Dermis microvascular lymphatic vessel endothelial cell (primary cell): ENCODE data around the gene GRM8. TPM values are rescaled to one million over a fixed set of nuclear protein-coding genes. Genes with fewer than 3 reads are reported as not detected.

ENCODE experiments used
- DNase-seq, 2 donors: peaks; one replicate each; pipeline versions ENCODE4 v3.0.0 to v3.0.0-alpha.2; 2010; ENCODE audit warnings: low read depth in 2 of 2
- total RNA-seq: library from RNA; depleted of rRNA; stranded (reverse); fragments of >200 nt; gene quantifications from 2 replicates; pipeline ENCODE4 v1.2.1, GENCODE V29; 2014

GRM8 gene
- total RNA-seq, 1 donor from 2014 or later, result not detected

DNA sequence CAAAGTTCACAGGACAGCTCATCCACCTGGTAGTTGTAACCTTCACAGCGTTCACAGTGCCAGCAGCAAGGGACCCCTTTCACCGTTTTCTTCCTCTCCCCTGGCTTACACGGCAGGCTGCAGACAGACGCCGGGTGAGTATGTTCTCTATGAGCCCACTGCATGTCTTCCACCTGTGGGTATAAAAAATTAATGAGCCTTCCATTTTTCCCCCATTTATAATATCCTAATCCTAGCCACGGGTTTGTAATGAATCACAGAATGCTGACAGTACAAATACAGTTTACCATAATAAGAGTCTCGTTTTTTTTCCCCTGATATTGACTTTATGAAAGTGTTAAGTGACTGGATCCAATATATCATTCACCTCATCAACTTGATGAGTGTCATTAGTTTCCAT lies 719.0 kb downstream of the GRM8 start:
- no peak for DNase-seq

DNA sequence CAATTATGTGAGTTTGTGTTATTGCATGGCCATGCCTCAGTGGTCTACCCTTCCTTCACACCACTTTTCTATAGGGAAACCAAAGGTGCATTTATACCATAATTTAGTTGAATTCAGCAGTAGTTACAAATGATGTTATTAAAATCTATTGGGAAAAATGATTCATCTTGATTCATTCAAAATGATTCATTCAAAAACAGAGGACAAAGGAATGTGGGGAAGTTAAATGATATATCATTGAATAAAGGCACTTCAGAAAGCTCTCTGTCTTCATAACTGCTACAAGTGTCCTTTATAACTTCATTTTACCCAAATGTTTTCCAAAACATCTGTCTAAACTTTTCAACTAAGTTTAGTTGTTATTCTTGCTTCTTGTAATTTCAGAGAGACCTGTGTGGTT lies 722.9 kb downstream of the GRM8 start:
- no peak for DNase-seq

DNA sequence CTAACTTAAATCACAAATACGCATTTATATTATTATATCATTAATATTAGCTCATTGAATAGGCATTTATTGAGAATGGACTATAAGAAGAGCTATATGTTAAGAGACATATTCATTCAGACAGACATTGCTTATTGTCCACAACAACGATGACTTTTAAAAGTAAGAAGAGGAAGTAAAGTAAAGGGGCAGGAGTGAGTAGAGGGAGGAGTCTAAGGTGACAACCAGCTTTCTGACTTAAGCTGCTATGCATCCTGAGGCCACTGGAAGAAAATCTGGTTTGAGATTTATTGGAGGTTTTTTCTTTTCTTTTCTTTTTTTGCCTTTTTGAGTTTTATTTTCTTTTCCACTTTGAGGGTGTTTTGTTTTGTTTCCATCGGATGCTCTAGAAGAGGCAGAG lies 723.5 kb downstream of the GRM8 start:
- no peak for DNase-seq

DNA sequence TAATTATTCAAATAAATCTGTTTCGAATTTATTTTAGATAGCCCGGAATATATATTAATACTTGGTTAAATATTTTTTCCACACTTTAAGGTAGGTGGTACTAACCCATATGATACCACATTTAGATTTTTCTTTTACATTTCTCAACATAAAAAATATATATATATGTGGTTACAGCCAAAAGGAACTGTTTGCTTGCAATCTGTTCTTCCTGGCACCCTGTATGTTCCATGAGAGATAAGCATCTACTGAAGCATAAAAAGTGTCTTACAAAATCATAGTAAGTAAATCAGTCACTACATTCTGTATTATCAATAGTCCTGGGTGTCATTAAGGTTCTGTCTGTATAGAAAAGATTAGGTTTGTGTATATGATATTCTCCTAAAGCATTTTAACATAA lies 726.8 kb downstream of the GRM8 start:
- no peak for DNase-seq

DNA sequence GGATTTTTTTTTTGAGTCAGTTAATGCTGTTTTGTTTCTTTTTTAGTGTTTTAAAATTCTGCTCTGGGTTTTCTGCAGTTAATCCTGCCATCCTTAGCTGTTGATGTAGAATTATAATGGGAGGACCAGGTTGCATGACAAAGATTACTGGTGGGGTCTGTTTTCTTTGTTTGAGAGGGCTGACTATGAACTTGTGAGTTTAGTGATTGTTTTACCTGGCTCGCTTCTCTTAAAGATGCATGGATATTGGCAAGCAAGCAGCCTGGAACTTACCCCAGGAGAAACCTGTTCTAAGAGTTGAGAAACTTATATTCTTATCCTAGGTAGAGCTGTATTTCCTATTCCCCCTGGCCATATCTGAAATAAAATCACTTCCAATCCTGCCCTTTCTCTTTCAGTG lies 727.8 kb downstream of the GRM8 start:
- no peak for DNase-seq

DNA sequence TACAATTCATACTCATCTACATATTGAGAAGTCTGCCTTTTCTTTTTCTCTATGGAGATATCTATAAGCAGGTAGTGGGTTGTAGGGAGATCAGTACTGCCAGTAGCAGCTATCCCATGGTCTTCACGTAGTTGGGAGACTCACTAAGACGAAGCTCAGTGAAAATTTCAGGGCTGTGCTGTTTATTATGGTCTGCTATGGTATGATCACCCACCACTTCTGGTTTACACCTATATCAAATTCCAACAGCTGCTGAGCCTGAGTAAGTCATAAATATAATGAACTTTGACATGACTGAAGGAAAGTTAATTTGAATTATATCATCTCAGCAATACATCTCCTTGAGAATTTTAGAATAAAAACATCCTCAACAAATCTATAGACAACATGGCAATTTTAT lies 741.7 kb downstream of the GRM8 start:
- DNase-seq, result no peak

DNA sequence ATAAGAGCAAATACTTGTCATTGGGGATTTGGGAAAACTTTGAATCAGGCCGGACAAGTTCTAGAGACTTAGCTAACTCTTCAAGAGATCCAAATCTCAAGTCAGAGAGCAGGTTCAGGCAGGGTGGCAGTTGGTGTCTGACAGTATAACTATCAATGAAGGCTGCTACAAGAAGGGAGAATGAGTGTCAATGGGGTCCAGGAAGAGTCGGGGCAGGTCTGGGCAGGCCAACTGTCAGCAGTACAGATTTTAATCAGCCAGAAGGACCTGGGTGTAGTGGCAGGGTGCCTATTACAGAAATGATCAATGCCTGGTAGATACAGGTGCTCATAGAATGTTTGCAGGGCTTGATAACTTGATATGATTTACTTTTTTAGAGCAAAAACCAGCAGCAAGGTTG lies 751.1 kb downstream of the GRM8 start:
- no peak for DNase-seq

DNA sequence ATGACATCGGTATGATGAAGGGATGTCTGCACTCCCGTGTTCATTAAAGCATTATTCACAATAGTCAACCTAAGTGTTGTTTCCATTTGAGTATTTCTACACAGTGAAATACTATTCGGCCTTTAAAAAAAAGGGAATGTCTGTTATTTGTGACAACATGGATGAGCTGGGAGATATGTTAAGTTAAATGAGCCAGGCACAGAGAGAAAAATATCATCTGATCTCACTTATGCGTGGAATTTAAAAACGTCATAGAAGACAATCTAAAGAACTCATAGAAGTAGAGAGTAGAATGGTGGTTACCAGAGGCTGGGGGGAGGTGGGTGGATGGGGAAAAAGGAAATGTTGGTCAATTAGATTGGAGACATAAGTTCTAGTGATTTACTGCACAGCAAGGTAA lies 753.3 kb downstream of the GRM8 start:
- no peak for DNase-seq

DNA sequence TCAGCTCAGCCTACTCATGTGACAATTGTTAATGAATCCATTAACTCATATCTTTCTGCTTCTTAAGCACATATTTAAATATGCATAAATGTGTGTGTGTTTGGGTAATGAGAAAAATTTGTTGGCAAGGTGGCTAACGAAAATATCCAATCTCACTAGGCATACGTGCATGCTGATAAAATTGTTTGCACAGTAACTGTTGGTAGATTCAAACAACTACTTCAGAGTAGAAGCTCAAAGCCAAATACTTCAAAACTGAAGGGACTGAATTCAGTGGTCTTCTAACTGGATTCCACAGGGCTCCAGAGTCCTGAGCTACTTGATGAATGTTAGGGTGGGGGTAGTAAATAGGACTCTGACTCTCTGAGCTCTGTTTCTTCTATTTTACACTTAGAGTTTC lies 757.0 kb downstream of the GRM8 start:
- no peak for DNase-seq

DNA sequence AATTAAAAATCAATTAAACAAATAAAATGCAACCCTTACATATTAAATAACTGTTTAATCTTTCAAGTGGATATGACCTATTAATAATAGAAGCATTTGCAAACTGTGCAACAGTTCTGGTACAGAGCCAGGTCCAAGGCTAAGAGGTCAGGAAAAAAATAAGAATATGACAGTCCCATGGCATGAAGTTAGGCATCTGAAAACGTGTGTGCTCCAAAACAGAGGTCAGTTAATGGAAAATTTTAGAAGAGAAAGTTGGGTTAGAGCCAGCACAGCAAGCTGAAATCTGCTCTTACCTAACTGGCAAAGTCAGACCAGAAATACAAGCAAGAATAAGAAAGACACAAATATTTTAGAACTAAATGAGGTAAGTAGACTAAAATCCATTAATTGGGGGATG lies 757.7 kb downstream of the GRM8 start:
- DNase-seq, result peak in 1 of 2 donors; percentile 22

DNA sequence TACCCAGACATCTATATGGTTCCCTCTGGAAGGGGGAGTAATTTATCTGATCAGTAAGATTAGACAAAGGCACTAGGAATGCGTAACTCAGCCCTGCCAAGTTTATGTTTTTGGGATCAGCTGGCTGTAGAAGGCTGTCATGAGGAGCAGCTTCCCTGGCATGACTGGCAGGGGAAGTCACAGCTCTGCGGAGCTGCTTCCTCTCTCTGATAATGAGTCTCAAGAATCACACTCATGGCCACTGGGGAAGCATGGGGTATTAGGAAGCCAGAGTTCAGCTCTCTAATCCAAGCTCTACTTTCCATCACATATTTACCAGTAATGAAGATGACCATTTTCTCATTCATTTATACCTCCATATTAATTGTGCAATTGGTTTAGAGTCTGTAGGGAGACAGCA lies 758.9 kb downstream of the GRM8 start:
- DNase-seq, result no peak

DNA sequence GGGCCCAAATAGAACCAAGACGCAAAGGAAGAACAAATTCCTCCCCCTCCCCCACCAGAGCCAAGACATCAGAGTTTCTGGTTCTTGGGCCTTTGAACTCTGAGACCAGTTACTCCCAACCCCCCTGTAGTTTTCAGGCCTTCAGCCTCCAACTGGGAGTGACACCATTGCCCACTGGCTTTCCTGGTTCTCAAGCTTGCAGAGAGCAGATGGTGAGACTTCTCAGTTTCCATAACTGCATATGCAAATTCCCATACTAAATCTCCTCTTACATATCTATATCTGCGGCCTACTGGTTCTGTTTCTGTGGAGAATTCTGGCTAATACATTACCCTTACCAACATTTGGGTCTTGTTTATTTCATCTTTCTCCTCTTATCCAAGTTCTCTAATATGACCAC lies 762.9 kb downstream of the GRM8 start:
- DNase-seq, result no peak

DNA sequence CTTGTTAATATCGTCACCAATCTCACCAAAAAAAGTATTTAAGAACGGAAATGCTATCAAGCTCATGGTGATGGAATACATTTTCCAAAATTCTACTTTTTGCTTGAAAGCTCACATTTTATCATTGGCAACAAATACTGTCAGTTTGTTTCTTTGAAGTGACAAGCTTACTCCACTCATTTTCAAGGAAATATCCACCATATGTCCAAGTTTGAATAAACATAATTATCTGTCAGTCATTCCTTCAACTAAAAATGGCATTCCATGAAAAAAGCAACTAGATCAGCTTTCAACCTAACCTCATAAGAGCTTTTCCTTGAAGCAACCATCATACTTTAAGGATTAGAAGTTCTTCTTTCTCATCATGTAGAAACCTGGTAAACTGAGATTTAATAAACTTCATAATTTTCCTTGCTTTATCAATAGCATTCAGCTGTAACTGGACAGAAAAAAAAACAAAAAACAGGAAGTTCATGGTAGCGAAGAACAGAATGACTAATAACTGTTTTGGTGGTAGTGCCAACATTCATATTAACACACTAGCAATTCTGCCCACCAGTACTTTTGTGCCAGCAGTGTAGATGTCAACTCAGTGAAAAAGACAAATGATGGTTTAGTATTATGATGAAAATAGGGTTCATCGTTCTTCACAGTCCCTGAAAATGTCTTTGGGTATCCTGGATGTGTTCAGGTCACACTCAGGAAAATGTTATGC lies 764.9 kb downstream of the GRM8 start:
- DNase-seq, result no peak

DNA sequence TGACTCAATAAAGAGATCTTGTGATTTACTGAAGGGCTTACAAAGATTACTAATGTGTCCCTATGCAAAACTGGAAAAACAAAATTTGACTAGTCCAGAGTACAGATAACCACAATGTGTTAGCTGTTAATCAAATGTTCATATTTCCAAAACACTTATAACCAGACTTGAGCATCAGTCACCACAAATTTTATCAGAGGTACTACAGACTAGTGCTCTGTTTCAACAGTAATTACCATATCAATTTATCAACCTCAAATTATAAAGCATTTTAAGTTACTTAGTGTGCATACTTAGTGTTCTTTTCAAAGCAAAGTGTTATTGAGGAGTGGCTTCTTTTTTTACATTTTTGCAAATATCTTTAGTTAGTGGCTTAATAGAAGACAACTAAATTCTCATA lies 765.9 kb downstream of the GRM8 start:
- DNase-seq, result no peak

DNA sequence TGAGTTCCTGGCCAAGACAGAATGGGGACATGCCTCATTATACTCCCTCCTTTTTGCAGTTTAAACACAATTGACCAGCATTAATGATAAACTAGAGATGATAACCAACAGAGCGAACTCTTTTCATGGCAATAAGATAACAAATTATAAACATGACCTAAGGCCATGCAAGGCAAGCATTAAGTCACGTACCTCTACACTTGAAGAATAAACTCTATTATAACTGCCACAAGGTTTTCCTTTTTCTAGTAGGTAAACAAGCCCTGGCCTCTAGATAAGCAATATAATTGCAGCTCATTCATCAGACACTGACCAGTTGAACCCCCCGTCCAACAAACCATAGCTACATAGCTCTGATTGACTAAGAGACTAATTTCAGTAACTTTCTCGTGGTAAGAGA lies 767.0 kb downstream of the GRM8 start:
- DNase-seq, result no peak

DNA sequence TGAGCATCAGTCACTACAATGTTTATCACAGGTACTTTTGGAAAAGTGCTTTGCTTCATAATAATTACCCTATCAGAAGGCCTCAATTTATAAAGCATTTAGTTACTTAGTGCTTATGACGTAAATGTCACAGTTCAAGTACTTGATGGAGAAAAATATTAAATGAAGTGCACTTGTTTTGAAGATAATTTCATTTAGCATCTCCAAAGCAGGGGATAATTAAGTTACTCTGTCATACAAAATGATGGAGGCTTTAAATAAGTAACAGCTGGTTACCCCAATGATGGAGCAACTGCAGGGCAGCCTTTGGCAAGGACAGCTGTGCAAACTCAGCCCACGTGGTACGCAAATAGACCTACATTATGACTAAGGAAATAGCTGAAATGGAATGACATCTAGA lies 768.8 kb downstream of the GRM8 start:
- no peak for DNase-seq

DNA sequence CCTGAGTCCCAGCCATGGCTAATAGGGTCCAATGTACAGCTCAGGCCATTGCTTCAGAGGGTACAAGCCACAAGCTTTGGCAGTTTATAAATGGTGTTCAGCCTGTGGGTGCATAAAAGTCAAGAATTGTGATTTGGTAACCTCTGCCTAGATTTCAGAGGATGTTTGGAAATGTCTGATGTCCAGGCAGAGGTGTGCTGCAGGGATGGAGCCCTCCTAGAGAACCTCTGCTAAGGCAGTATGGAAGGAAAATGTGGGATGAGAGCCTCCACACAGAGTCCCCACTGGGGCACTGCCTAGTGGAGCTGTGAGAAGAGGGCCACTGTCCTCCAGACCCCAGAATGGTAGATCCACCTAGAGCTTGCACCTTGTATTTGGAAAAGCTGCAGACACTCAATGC lies 779.9 kb downstream of the GRM8 start:
- no peak for DNase-seq

DNA sequence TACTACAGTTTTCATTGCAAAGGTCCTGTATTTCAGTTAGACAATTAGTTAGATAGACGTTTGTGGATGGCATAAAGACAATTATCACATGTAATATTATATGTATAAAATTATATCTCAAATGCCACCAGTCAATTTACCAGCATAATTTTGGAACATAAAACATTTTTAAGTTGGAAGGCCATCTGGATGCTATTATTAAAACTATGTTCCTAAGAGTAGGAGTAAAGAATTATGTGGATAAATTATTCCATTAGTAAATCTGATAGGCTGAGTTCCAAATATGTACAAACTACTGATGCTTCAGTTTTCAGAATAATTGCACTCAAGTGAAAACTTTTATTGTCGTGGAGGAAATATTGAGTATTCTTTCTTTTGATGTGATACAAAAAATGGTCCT lies 790.3 kb downstream of the GRM8 start:
- DNase-seq, result no peak

DNA sequence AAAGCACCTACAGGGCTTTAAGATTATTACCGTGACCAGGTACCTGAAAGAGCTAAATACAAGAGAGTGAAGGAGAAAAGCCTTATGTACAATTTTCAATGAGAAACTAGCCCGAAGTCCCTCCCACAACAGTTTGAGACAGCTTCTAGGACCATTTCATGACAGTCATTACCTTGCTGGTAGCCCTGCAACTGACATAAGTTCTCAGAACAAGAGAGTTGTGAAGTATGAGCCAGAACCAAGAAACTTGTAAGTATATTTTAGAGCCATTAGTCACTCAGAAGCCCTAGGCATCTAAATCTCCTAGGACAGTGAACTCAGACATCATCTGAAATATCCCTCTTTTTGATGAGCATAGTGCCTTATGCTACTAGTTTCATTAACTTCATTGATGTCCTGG lies 792.1 kb downstream of the GRM8 start:
- no peak for DNase-seq

DNA sequence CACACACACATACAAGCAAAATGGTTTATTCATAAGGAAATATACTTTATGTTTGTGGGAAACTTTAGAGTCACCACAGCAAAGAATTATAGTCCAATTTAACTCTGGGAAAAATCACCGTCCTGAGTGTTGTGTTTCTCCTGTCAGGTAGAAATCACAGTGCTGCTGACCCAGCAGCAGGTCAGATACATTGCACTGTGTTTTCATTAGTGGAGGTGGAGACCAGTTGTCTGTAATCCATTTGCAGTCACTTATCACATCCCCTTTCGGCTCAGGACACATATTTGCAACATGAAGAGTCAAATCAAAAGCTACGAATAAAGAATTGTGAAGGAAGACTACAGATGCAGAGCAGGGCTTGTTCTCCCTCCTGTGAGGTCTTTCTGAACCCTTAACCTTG lies 799.6 kb downstream of the GRM8 start:
- no peak for DNase-seq

DNA sequence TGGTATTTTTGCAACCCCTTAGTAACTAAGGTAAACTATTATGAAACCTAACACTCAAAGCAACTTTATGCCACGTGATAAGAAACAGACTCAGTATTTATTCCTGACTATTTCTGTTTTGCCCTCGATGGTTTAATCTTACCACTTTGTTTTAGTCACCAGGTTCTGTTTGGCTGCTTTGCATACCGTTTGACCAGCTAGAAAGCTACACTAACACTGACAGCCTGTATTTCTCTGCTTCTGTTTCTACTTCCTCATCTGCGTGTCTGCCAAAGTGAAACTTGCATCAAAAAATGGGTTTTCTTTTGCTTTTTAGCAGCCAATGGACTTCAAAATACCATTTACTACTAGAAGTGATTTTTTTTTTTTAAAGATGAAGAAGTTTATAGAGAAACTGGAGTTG lies 802.5 kb downstream of the GRM8 start:
- DNase-seq, result no peak

DNA sequence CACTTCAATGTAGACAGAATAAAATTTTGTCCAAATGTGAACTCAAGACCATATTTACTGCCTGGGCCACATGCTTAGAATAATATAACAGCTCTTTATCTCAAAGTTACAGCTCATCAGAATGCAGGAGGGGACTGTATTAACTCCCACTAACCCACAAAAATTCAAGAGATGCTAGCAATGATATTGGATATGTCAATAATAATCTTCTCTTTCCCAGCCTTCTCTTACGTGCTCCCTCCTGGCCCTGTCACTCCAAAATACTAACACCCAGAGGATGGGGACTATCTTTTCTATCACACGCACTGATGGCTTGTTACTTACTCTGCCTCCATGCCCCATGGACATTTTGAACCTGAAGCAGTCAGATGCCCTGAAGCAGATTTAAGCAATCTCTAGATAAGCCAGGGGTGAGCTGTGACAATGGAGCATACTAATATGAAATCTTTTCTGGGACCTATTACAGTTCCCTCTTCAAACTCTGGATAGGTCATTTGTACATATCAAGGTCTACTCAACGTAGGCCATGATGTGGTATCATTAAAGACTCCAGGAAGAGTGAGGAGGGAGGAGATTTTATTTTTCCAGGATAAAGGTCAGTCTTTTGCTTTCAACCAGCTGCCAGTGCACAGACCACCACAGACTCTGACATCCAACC lies 803.0 kb downstream of the GRM8 start:
- no peak for DNase-seq

DNA sequence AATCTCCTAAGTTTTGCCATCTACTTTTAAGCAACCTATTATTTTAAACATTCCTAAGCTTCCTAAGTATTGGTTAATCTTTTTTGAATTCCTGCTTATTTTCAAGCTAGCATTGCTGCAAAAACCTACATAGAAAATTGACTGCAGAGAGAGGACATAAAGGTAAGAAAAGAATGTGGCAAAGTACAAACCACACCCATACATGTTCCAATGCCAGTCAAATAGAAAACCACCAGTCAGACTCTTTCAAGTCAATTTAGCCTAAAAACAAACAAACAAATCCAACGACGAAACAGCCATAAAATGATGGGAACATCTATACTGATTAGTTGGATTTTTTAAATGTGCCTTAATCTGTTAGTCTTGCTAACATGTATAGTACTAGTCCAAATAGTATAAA lies 804.8 kb downstream of the GRM8 start:
- no peak for DNase-seq

DNA sequence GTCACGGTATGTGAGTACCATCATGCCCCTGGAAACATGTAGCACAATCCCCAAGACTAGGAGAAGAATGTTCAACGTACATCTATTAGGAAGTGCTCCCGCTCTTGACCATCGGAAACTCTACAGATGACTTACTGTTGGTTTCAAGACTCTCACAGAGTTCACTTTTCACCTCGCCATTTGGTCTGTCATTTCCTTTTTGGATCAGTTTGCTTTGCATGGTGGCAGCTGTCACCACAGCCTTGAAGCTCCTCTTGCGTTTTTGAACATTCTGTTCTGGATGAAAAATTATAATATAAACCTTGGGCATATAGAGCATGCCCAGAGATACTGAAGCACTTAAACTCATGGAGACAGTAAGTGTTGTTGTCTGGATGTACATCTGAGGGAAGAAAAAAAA lies 806.8 kb downstream of the GRM8 start:
- no peak for DNase-seq
